Psoas muscle (tissue), 8 donors: ENCODE data around the gene NSG1. TPM values are rescaled to one million over a fixed set of nuclear protein-coding genes. Genes with fewer than 3 reads are reported as not detected.

Experiments
- ATAC-seq, 4 donors: fragments of 200-7000 bp; cut with Tn5 transposase; one replicate each; pipeline ENCODE4 v1.9.1; 2020; ENCODE audit warnings: moderate library complexity in 3 of 4, mild to moderate bottlenecking in 2 of 4
- DNase-seq, 2 donors: peaks; one replicate each; pipeline ENCODE4 v3.0.0-alpha.2; 2020
- H3K27ac ChIP-seq: fragments of 200-600 bp; one replicate; pipeline ENCODE4 v1.8.0; 2022
- H3K27me3 ChIP-seq, 3 donors: fragments of 200-600 bp in 1 of 3; one replicate each; pipeline versions ENCODE4 v1.6.1 to v1.8.0; 2013 to 2022; ENCODE audit warnings: low read length in 2 of 3, mild to moderate bottlenecking in 2 of 3, moderate library complexity in 1 of 3; ENCODE audit not compliant: insufficient read depth in 3 of 3
- H3K36me3 ChIP-seq, 2 donors: fragments of 200-600 bp in 1 of 2; one replicate each; pipeline versions ENCODE4 v1.6.1 to v1.8.0; 2013 to 2022; ENCODE audit warnings: low read depth in 1 of 2, mild to moderate bottlenecking in 1 of 2, moderate library complexity in 1 of 2; ENCODE audit not compliant: insufficient read depth in 1 of 2
- H3K4me1 ChIP-seq: fragments of 200-600 bp; one replicate; pipeline ENCODE4 v1.8.0; 2022
- H3K4me3 ChIP-seq: fragments of 200-600 bp; one replicate; pipeline ENCODE4 v1.8.0; 2022; ENCODE audit warnings: mild to moderate bottlenecking
- H3K9me3 ChIP-seq: fragments of 200-600 bp; one replicate; pipeline ENCODE4 v1.8.0; 2022
- CTCF ChIP-seq: fragments of 200-600 bp; IDR thresholded peaks from one replicate; pipeline ENCODE4 v1.8.0; 2022; ENCODE audit warnings: antibody characterized with exemption
- WGBS, 3 donors: extraction: QIAGEN DNeasy Blood & Tissue Kit; methylation state at CpG; one replicate each; pipeline versions ENCODE4 v1.1.6 to v1.1.7; 2013; 5-methylcytosine and 5-hydroxymethylcytosine counted together
- intact Hi-C, 2 donors: fragments of 100-400 bp; cut with DNase I; formaldehyde crosslinking; loops; one replicate each; pipeline versions ENCODE4 v1.11.0 to v1.14.2; 2022
- polyA plus RNA-seq, 3 donors: library from polyadenylated mRNA; stranded (reverse); fragments of 200-250 nt; gene quantifications; one replicate each; pipeline ENCODE4 v1.2.3, GENCODE V29; 2013
- total RNA-seq, 4 donors: library from RNA; stranded (reverse); fragmentation: NEBNext Ultra II Directional in 2 of 4; extraction: Animal tissue kit (Norgen Biotek cat#: 25700) in 2 of 4; gene quantifications; one replicate each; pipeline versions ENCODE4 v1.2.1 to v1.2.4, GENCODE V29; 2021 to 2023
- donor health status: healthy with polysubstance abuse.
- donor health status: DM: no; HTN: no; CAD: no; lungs with moderate emphysema.
- donor health status: Bipolar disorder and iron deficiency.
- donor health status: healthy.
- donor health status: DM: yes; HTN: yes; CAD: no.
- donor health status: DM: no; HTN: no; CAD: no.
- donor health status: DM: no; HTN: no; CAD: no.
- donor health status: DM: yes; HTN: yes; CAD: no.

Gene NSG1
- total and polyA plus RNA-seq, 7 donors = 0.11 to 0.50 (median 0.28) TPM; not detected in 2

- H3K36me3 ChIP-seq = peaks cover 0 to 4% of the 10 kb centered on the region in 2 donors
- H3K4me3 ChIP-seq = no peak overlapping the region
- ATAC-seq (no peak), DNase-seq (peak in 1 of 2 donors; percentile 15)
- intact Hi-C loops = no loop called here
- 83 to 85% (median 84%) methylated on average over 15 of the region's 15 CpGs for WGBS, 3 donors
- TF ChIP-seq CTCF = no peak
- H3K4me1 ChIP-seq = no peaks in the 10 kb centered on the region
- no peaks in the 10 kb centered on the region for H3K9me3 ChIP-seq
- H3K27ac ChIP-seq = no peak overlapping the region
- peaks cover 0 to 14% (median 4%) of the 10 kb centered on the region in 3 donors for H3K27me3 ChIP-seq
These were observed 25.0 kb downstream of the NSG1 start for GRCh38 chr4:4411906-4412305.

- peak in 1 of 2 donors; percentile 19 for DNase-seq
- no peak overlapping the region for H3K4me3 ChIP-seq
- intact Hi-C loops = no loop called here
- H3K4me1 ChIP-seq = no peaks in the 10 kb centered on the region
- peaks cover 0 to 5% of the 10 kb centered on the region in 2 donors for H3K36me3 ChIP-seq
- 47 to 50% (median 49%) methylated on average over 19 of the region's 19 CpGs for WGBS, 3 donors
- ATAC-seq = no peak
- no peak for TF ChIP-seq CTCF
- no peak overlapping the region for H3K27ac ChIP-seq
- H3K27me3 ChIP-seq = peaks cover 0 to 12% (median 4%) of the 10 kb centered on the region in 3 donors
- no peaks in the 10 kb centered on the region for H3K9me3 ChIP-seq
These were observed 25.9 kb downstream of the NSG1 start for GRCh38 chr4:4412641-4413372.

DNA sequence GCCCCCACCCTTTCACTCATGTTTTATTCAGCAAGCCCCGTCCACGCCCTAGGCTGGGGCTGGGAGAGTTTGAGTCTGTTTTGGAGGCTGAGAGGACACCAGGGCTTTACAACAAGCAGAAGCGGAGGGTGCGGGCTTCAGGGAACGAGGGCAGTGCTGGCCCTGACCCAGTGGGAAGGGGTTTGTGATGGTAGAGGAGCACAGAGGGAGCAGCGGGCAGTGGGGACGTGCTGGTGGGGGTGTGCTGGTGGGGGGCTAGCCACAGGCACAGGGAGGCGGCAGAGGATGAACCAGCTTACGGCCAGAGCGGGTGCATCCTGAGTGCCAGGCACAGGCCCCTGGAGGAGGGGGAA, 26.4 kb downstream of the NSG1 start:
- Histone ChIP-seq H3K36me3 (peaks cover 0 to 11% of the 10 kb centered on the region in 2 donors), H3K4me3 (no peak overlapping the region), H3K27ac (no peak overlapping the region), H3K4me1 (no peaks in the 10 kb centered on the region), H3K9me3 (no peaks in the 10 kb centered on the region), H3K27me3 (peaks cover 0 to 8% (median 0%) of the 10 kb centered on the region in 3 donors)
- TF ChIP-seq CTCF = no peak
- ATAC-seq (no peak), DNase-seq (peak in 1 of 2 donors; percentile 39)
- WGBS, 3 donors = 73 to 80% (median 78%) methylated on average over 10 of the region's 10 CpGs
- intact Hi-C loops = no loop called here

DNA sequence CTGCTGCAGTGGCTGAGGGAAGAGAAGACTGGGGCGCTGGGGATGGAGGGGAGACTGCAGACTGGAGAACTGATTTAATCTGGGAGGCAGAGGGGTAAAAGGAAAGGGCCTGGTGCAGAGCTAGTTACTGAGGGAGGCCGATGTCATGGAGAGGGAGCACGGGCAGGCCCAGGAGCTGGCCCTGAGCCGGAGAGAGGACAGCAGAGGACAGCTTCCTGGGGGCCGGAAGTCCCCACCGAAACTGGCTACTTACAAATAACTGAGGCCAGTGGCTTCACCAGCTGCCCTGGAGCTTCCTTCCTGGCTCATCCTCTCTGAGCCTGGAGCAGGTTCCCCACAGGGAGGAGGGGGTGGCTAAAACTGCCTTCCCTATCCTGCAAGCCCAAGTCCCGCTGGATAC, 26.9 kb downstream of the NSG1 start:
- no peak overlapping the region for H3K4me3 ChIP-seq
- intact Hi-C loops = no loop called here
- 80 to 84% (median 83%) methylated on average over 5 to 7 of the region's 7 CpGs for WGBS, 3 donors
- DNase-seq (peak in 1 of 2 donors; percentile 26), ATAC-seq (no peak)
- H3K9me3 ChIP-seq = no peaks in the 10 kb centered on the region
- no peak for TF ChIP-seq CTCF
- no peaks in the 10 kb centered on the region for H3K4me1 ChIP-seq
- H3K36me3 ChIP-seq = peaks cover 0 to 15% of the 10 kb centered on the region in 2 donors
- H3K27me3 ChIP-seq = peaks cover 0 to 3% (median 0%) of the 10 kb centered on the region in 3 donors
- H3K27ac ChIP-seq = no peak overlapping the region
